ENCODE results near the gene RASSF5.

RASSF5 gene

GRCh38 chr1:206509612-206510257 lies 2.4 kb downstream of the RASSF5 start:
- no peak overlapping the region for H3K27ac ChIP-seq
- TF ChIP-seq, protein P1, sequence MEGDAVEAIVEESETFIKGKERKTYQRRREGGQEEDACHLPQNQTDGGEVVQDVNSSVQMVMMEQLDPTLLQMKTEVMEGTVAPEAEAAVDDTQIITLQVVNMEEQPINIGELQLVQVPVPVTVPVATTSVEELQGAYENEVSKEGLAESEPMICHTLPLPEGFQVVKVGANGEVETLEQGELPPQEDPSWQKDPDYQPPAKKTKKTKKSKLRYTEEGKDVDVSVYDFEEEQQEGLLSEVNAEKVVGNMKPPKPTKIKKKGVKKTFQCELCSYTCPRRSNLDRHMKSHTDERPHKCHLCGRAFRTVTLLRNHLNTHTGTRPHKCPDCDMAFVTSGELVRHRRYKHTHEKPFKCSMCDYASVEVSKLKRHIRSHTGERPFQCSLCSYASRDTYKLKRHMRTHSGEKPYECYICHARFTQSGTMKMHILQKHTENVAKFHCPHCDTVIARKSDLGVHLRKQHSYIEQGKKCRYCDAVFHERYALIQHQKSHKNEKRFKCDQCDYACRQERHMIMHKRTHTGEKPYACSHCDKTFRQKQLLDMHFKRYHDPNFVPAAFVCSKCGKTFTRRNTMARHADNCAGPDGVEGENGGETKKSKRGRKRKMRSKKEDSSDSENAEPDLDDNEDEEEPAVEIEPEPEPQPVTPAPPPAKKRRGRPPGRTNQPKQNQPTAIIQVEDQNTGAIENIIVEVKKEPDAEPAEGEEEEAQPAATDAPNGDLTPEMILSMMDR (IDR thresholded peaks at IDR 0.05; ENCODE audit: low read depth, low read length, missing control alignments), result no peak
- DNase-seq, result no peak
- H3K36me3 ChIP-seq (replicated peaks), result no peaks in the 10 kb centered on the region
- in situ Hi-C loops (cut with HindIII; ENCODE audit: low pct_ligation_motif_present, low sequenced_read_pairs), result no loop called here
- peaks cover 12% of the 10 kb centered on the region for H3K27me3 ChIP-seq (replicated peaks)
- no peak overlapping the region for H3K4me3 ChIP-seq (ENCODE audit: low read depth, low read length)

- no peak overlapping the region for H3K4me3 ChIP-seq (ENCODE audit: low read depth, low read length)
- peaks cover 12% of the 10 kb centered on the region for H3K27me3 ChIP-seq (replicated peaks)
- no peak overlapping the region for H3K27ac ChIP-seq
- no peak for DNase-seq
- TF ChIP-seq, protein P1 (IDR thresholded peaks at IDR 0.05; ENCODE audit: low read depth, low read length, missing control alignments), result no peak
- in situ Hi-C loops (cut with HindIII; ENCODE audit: low pct_ligation_motif_present, low sequenced_read_pairs), result no loop called here
- H3K36me3 ChIP-seq (replicated peaks), result no peaks in the 10 kb centered on the region
Observed at GRCh38 chr1:206510371-206510770, 3.0 kb downstream of the RASSF5 start.

DNA sequence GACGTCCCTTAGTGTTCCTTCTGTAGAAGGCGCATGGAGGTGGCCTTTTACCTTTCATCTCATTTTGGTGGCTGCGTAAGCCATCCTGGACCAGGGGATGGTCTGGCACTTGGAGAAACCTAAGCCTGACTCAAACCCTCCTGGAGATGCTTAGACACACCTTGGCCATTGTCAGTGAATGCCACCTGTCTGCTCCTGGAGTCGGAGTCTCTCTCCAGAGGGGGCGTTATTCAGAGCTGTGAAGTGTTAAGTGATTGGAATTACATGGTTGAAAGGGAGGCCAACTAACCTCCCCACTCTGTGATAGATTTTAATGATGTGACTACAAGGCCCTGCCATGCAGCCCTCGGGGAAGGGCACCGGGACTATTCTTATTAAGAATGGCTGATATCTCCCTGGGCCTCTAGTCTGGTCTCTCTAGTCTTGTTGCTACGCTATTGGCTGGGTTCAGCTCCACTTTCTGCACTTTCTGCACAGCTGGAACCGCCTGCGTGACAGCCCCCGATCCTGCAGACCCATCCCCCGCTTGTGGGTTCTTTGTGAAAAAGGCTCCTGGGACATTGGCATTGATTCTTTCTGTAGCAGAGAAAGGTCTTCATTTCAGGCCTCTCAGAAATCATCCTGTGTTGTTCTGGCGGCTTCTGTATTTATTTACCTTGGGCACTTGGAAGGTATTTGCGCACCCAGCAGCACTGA lies 4.2 kb downstream of the RASSF5 start:
- in situ Hi-C loops (cut with HindIII; ENCODE audit: low pct_ligation_motif_present, low sequenced_read_pairs), result no loop called here
- Histone ChIP-seq H3K27ac (no peak overlapping the region), H3K27me3 (replicated peaks) (peaks cover 12% of the 10 kb centered on the region), H3K4me3 (ENCODE audit: low read depth, low read length) (no peak overlapping the region), H3K36me3 (replicated peaks) (no peaks in the 10 kb centered on the region)
- TF ChIP-seq, protein P1 (IDR thresholded peaks at IDR 0.05; ENCODE audit: low read depth, low read length, missing control alignments), result no peak
- no peak for DNase-seq

DNA sequence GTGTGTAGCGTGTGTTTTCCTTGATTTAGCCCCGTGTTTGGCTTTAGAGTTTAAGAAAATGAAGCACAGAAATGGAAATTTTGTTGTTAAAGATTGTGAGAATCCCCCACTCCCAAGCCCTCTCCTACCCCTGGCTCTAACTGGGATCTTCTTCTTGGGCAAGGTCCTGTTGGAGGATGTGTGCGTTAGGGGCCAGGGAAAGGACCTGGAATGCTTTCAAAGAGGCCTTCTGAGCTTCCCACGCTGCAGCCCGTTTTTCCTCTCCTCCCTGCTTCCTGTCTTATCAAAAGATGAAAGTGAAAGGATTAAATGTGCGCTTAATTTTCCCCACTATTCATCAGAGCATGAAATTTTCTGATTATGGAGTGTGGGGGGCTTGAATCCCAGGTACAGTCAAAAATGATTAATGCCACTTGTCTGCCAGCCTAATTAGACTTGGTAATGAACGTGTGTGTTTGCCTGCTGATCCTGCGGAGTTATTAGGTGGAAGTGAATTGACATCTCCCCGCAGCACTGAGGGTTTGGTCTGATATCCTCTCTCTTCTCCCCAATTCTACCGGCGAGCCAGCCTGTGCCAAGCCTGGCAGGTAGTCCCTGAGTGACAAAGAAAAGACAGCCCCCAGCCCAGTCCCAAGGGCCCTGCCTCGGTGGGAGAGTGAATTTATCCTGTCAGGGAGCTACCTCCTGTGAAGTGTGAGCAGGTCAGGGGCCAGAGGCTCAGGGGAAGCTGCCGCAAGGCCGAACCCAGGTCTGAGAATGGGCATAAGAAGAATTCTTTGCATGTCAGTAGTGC lies 4.9 kb downstream of the RASSF5 start:
- H3K27me3 ChIP-seq (replicated peaks), result peaks cover 12% of the 10 kb centered on the region
- no peak overlapping the region for H3K27ac ChIP-seq
- in situ Hi-C loops (cut with HindIII; ENCODE audit: low pct_ligation_motif_present, low sequenced_read_pairs), result no loop called here
- no peaks in the 10 kb centered on the region for H3K36me3 ChIP-seq (replicated peaks)
- DNase-seq, result no peak
- TF ChIP-seq, protein P1 (IDR thresholded peaks at IDR 0.05; ENCODE audit: low read depth, low read length, missing control alignments), result no peak
- no peak overlapping the region for H3K4me3 ChIP-seq (ENCODE audit: low read depth, low read length)

- H3K4me3 ChIP-seq (ENCODE audit: low read depth, low read length), result no peak overlapping the region
- H3K27me3 ChIP-seq (replicated peaks), result peaks cover 9% of the 10 kb centered on the region
- TF ChIP-seq, protein P1 (IDR thresholded peaks at IDR 0.05; ENCODE audit: low read depth, low read length, missing control alignments), result no peak
- DNase-seq, result no peak
- no peaks in the 10 kb centered on the region for H3K36me3 ChIP-seq (replicated peaks)
- in situ Hi-C loops (cut with HindIII; ENCODE audit: low pct_ligation_motif_present, low sequenced_read_pairs), result no loop called here
- no peak overlapping the region for H3K27ac ChIP-seq
Observed at GRCh38 chr1:206512851-206513180, 5.5 kb downstream of the RASSF5 start.
